Measurements from ENCODE around the gene CNOT2.

CNOT2 gene

GRCh38 chr12:70272510-70272909 is 29.3 kb downstream of the CNOT2 start:
- no peak overlapping the region for H3K27ac ChIP-seq
- no peak overlapping the region for H3K4me3 ChIP-seq
- no peak for DNase-seq (ENCODE audit: low spot score)
- no peak for TF ChIP-seq CTCF (IDR thresholded peaks at IDR 0.05)

GRCh38 chr12:70275045-70275444 is 31.8 kb downstream of the CNOT2 start:
- H3K4me3 ChIP-seq: no peak overlapping the region
- H3K27ac ChIP-seq: no peak overlapping the region
- no peak for TF ChIP-seq CTCF (IDR thresholded peaks at IDR 0.05)
- no peak for DNase-seq (ENCODE audit: low spot score)

- H3K4me3 ChIP-seq: no peak overlapping the region
- H3K27ac ChIP-seq: no peak overlapping the region
- DNase-seq (ENCODE audit: low spot score): no peak
- TF ChIP-seq CTCF (IDR thresholded peaks at IDR 0.05): no peak
Observed at GRCh38 chr12:70277973-70278372, 34.7 kb downstream of the CNOT2 start.

- DNase-seq (ENCODE audit: low spot score): no peak
- H3K4me3 ChIP-seq: no peak overlapping the region
- no peak for TF ChIP-seq CTCF (IDR thresholded peaks at IDR 0.05)
- H3K27ac ChIP-seq: no peak overlapping the region
Observed at GRCh38 chr12:70278945-70279344, 35.7 kb downstream of the CNOT2 start.

- TF ChIP-seq CTCF (IDR thresholded peaks at IDR 0.05): no peak
- Histone ChIP-seq H3K4me3 (no peak overlapping the region), H3K27ac (no peak overlapping the region)
- DNase-seq (ENCODE audit: low spot score): no peak
Observed at GRCh38 chr12:70283232-70283631, 40.0 kb downstream of the CNOT2 start.

- no peak for TF ChIP-seq CTCF (IDR thresholded peaks at IDR 0.05)
- no peak overlapping the region for H3K27ac ChIP-seq
- no peak for DNase-seq (ENCODE audit: low spot score)
- H3K4me3 ChIP-seq: no peak overlapping the region
Observed at GRCh38 chr12:70288817-70289216, 45.6 kb downstream of the CNOT2 start.

GRCh38 chr12:70290116-70290515 is 46.9 kb downstream of the CNOT2 start:
- Histone ChIP-seq H3K4me3 (no peak overlapping the region), H3K27ac (no peak overlapping the region)
- TF ChIP-seq CTCF (IDR thresholded peaks at IDR 0.05): no peak
- DNase-seq (ENCODE audit: low spot score): no peak

Measured in coronary artery (tissue), 2 donors.